Lung (tissue), 12 donors: ENCODE measurements around the gene KIAA0232. TPM values are rescaled to one million over a fixed set of nuclear protein-coding genes. Genes with fewer than 3 reads are reported as not detected.

ENCODE experiments used
- ATAC-seq: fragments of 200-7000 bp; cut with Tn5 transposase; one replicate; pipeline ENCODE4 v1.9.1; 2020; ENCODE audit warnings: moderate number of reproducible peaks; ENCODE audit not compliant: insufficient read depth, low FRiP score
- DNase-seq, 3 donors: peaks; one replicate each; pipeline ENCODE4 v3.0.0-alpha.2; 2013 to 2017
- H3K27ac ChIP-seq, 2 donors: one replicate each; pipeline ENCODE4 v1.5.1; 2013; ENCODE audit warnings: mild to moderate bottlenecking in 2 of 2, moderate library complexity in 2 of 2, control low read depth in 1 of 2, inconsistent platforms in 1 of 2, low read depth in 1 of 2, low read length in 1 of 2
- H3K27me3 ChIP-seq, 3 donors: one replicate each; pipeline ENCODE4 v1.5.1; 2013; ENCODE audit warnings: low read length in 2 of 3; ENCODE audit not compliant: control insufficient read depth in 3 of 3, insufficient read depth in 3 of 3
- H3K36me3 ChIP-seq, 4 donors: one replicate each; pipeline ENCODE4 v1.5.1; 2013; ENCODE audit warnings: low read length in 4 of 4, mild to moderate bottlenecking in 1 of 4, moderate library complexity in 1 of 4; ENCODE audit not compliant: control insufficient read depth in 4 of 4, insufficient read depth in 4 of 4
- H3K4me1 ChIP-seq, 5 donors: one replicate each; pipeline ENCODE4 v1.5.1; 2013; ENCODE audit warnings: low read length in 5 of 5, mild to moderate bottlenecking in 2 of 5, moderate library complexity in 1 of 5; ENCODE audit not compliant: control insufficient read depth in 5 of 5, insufficient read depth in 5 of 5
- H3K4me3 ChIP-seq: one replicate; pipeline ENCODE4 v1.5.1; 2013; ENCODE audit warnings: mild to moderate bottlenecking, control low read depth, moderate library complexity
- H3K9ac ChIP-seq, 2 donors: one replicate each; pipeline ENCODE4 v1.5.1; 2013; ENCODE audit warnings: low read length in 2 of 2, control low read depth in 1 of 2; ENCODE audit not compliant: insufficient read depth in 1 of 2
- H3K9me3 ChIP-seq, 4 donors: one replicate each; pipeline ENCODE4 v1.5.1; 2013; ENCODE audit warnings: low read length in 3 of 4, mild to moderate bottlenecking in 1 of 4, moderate library complexity in 1 of 4; ENCODE audit not compliant: control insufficient read depth in 4 of 4, insufficient read depth in 3 of 4
- CTCF ChIP-seq: IDR thresholded peaks from 2 replicates; pipeline ENCODE4 v1.5.1; 2012; ENCODE audit warnings: mild to moderate bottlenecking; ENCODE audit errors: control extremely low read depth, extremely low read depth
- WGBS, 2 donors: extraction: QIAGEN DNeasy Blood & Tissue Kit; methylation state at CpG; one replicate each; pipeline ENCODE4 v1.1.7; 2013; 5-methylcytosine and 5-hydroxymethylcytosine counted together
- polyA plus RNA-seq, 2 donors: library from polyadenylated mRNA; stranded (reverse); fragments of 200-250 nt; gene quantifications; one replicate each; pipeline ENCODE4 v1.2.1, GENCODE V29; 2013
- total RNA-seq, 2 donors: library from RNA; depleted of rRNA in 1 of 2; stranded (reverse); fragments of >200 nt in 1 of 2; gene quantifications; one replicate each; pipeline ENCODE4 v1.2.1, GENCODE V29; 2014 to 2021
- donor health status: control.
- donor health status: control.
- donor health status: Bipolar disorder and iron deficiency.
- donor health status: healthy.
- donor health status: DM: yes; HTN: yes; CAD: no.

KIAA0232 gene
- total and polyA plus RNA-seq, 4 donors = 6.8 to 34.6 (median 18.7) TPM

- DNase-seq = no peak
- H3K27me3 ChIP-seq = no peaks in the 10 kb centered on the region
These were observed 33.0 kb upstream of the KIAA0232 start for GRCh38 chr4:6749340-6750171.

GRCh38 chr4:6750286-6751221 is 32.0 kb upstream of the KIAA0232 start:
- Histone ChIP-seq H3K4me3 (no peak overlapping the region), H3K27ac (no peak overlapping the region), H3K4me1 (peaks cover 0 to 24% (median 15%) of the 10 kb centered on the region in 5 donors), H3K9me3 (no peaks in the 10 kb centered on the region), H3K27me3 (no peaks in the 10 kb centered on the region), H3K9ac (no peak overlapping the region), H3K36me3 (no peaks in the 10 kb centered on the region)
- ATAC-seq = no peak
- 88% methylated on average over 23 of the region's 23 CpGs for WGBS, 2 donors
- DNase-seq = no peak
- no peak for TF ChIP-seq CTCF

More at GRCh38 chr4:6749340-6750171, 33.0 kb upstream of the KIAA0232 start:
- WGBS, 2 donors = 55 to 72% methylated on average over 24 to 25 of the region's 25 CpGs
- no peak overlapping the region for H3K9ac ChIP-seq
- peak; percentile 76 for ATAC-seq
- H3K36me3 ChIP-seq = no peaks in the 10 kb centered on the region
- no peak overlapping the region for H3K4me3 ChIP-seq
- TF ChIP-seq CTCF = no peak
- no peak overlapping the region for H3K27ac ChIP-seq
- H3K4me1 ChIP-seq = peaks cover 0 to 24% (median 15%) of the 10 kb centered on the region in 5 donors
- H3K9me3 ChIP-seq = no peaks in the 10 kb centered on the region

- Histone ChIP-seq H3K4me1 (peaks cover 0 to 22% (median 12%) of the 10 kb centered on the region in 5 donors), H3K4me3 (no peak overlapping the region), H3K27ac (peak overlapping the region in 1 of 2 donors; percentile 26), H3K27me3 (no peaks in the 10 kb centered on the region), H3K9ac (no peak overlapping the region), H3K9me3 (no peaks in the 10 kb centered on the region), H3K36me3 (no peaks in the 10 kb centered on the region)
- 71 to 74% methylated on average over 18 of the region's 18 CpGs for WGBS, 2 donors
- no peak for ATAC-seq
- no peak for TF ChIP-seq CTCF
- DNase-seq = no peak
These were observed 30.7 kb upstream of the KIAA0232 start for GRCh38 chr4:6751611-6752485.
